HG03060 (cell line): ENCODE results near the gene ZNF519.
"Not testable (repeated sequence)": the region's sequence is repeated elsewhere in the genome, so short reads cannot be mapped to it uniquely, and the experiment has no call there.

Experiments
- ATAC-seq: cut with Tn5 transposase; IDR thresholded peaks from one replicate; pipeline ENCODE4 v1.9.1; 2021; ENCODE audit warnings: low read depth, moderate number of reproducible peaks; ENCODE audit not compliant: unreplicated experiment

Gene ZNF519

GRCh38 chr18:14132271-14132700, at the start of gene ZNF519:
ZNF519 (minus strand) TSS chr18:14132435; CDS start chr18:14132277, 158 bp downstream.
- ATAC-seq, result peak; percentile 100

GRCh38 chr18:14179306-14179705, 47.1 kb upstream of the ZNF519 start:
- no peak for ATAC-seq

- peak; percentile 60 for ATAC-seq
Measured at GRCh38 chr18:14178321-14179196, 46.3 kb upstream of the ZNF519 start.

GRCh38 chr18:14177540-14178320, 45.5 kb upstream of the ZNF519 start:
- not testable (repeated sequence) for ATAC-seq

GRCh38 chr18:14175404-14175803, 43.2 kb upstream of the ZNF519 start:
- not testable (repeated sequence) for ATAC-seq

GRCh38 chr18:14174706-14175085, 42.5 kb upstream of the ZNF519 start:
- no peak for ATAC-seq

- ATAC-seq, result not testable (repeated sequence)
Measured at GRCh38 chr18:14174002-14174705, 41.9 kb upstream of the ZNF519 start.

GRCh38 chr18:14173116-14173951, 41.1 kb upstream of the ZNF519 start:
- ATAC-seq, result not testable (repeated sequence)

GRCh38 chr18:14172142-14173115, 40.2 kb upstream of the ZNF519 start:
- ATAC-seq, result not testable (repeated sequence)

GRCh38 chr18:14171301-14172141, 39.3 kb upstream of the ZNF519 start:
- not testable (repeated sequence) for ATAC-seq

- ATAC-seq, result not testable (repeated sequence)
Measured at GRCh38 chr18:14170367-14171036, 38.3 kb upstream of the ZNF519 start.

- not testable (repeated sequence) for ATAC-seq
Measured at GRCh38 chr18:14162915-14163314, 30.7 kb upstream of the ZNF519 start.

GRCh38 chr18:14151564-14152113, 19.4 kb upstream of the ZNF519 start:
- ATAC-seq, result not testable (repeated sequence)

- ATAC-seq, result not testable (repeated sequence)
Measured at GRCh38 chr18:14150766-14151165, 18.5 kb upstream of the ZNF519 start.

- ATAC-seq, result not testable (repeated sequence)
Measured at GRCh38 chr18:14149916-14150420, 17.7 kb upstream of the ZNF519 start.

- not testable (repeated sequence) for ATAC-seq
Measured at GRCh38 chr18:14149121-14149850, 17.1 kb upstream of the ZNF519 start.
